Measurements from ENCODE around the gene CTNNBIP1.

Gene CTNNBIP1

DNA sequence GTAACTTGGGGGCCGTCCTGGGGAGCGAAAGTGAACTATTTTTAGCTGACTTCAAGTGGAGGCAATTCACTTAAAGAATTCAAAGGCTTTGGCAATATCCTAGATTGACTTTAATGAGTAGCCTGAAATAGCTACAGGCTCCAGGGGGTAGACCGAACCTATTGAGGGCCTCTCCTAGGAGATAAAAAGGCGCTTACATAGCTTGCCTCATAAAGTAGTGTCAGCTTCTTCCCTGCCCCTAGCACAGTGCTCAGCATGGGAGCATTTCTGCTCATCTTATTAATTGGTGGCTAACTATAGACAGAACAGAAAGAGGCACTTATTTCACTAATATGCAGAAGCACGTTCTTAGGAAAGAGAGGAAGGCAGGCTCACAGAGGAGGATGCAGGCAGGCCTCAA is 12.3 kb upstream of the CTNNBIP1 start (continued):
- TF ChIP-seq ZNF416 (tag by site-specific recombination; IDR thresholded peaks at IDR 0.05) (no peak), ZNF701 (tag by site-specific recombination; IDR thresholded peaks at IDR 0.05) (no peak), ZNF785 (tag by site-specific recombination; IDR thresholded peaks at IDR 0.05) (no peak), ZNF335 (tag by site-specific recombination; conservative IDR thresholded peaks at IDR 0.05) (no peak), ZFHX2 (tag by site-specific recombination; conservative IDR thresholded peaks at IDR 0.05) (no peak), ZNF76 (tag by site-specific recombination; IDR thresholded peaks at IDR 0.05; ENCODE audit: borderline replicate concordance, low read depth) (no peak), ZNF112 (tag by site-specific recombination; IDR thresholded peaks at IDR 0.05) (no peak), HOXC10 (CRISPR knock-in tag; IDR thresholded peaks at IDR 0.05) (no peak), ZFP41 (tag by site-specific recombination; IDR thresholded peaks at IDR 0.05; ENCODE audit: borderline replicate concordance) (no peak), ZNF248 (tag by site-specific recombination; IDR thresholded peaks at IDR 0.05) (no peak), GFI1B (tag by site-specific recombination; IDR thresholded peaks at IDR 0.05) (no peak), ZNF624 (tag by site-specific recombination; IDR thresholded peaks at IDR 0.05) (no peak), ZNF266 (tag by site-specific recombination; IDR thresholded peaks at IDR 0.05; ENCODE audit: low read depth) (no peak), ZNF221 (tag by site-specific recombination; IDR thresholded peaks at IDR 0.05; ENCODE audit: borderline replicate concordance) (no peak), GLI2 (tag by site-specific recombination; IDR thresholded peaks at IDR 0.05; ENCODE audit: borderline replicate concordance, low read depth) (no peak), ZNF146 (tag by site-specific recombination; IDR thresholded peaks at IDR 0.05) (no peak), ZNF24 (tag by site-specific recombination; IDR thresholded peaks at IDR 0.05) (0 out of 2 replicates have a peak, but pooled peaks have one; percentile 19), ZNF561 (tag by site-specific recombination; IDR thresholded peaks at IDR 0.05; ENCODE audit: borderline replicate concordance) (0 out of 2 replicates have a peak, but pooled peaks have one; percentile 75), ZNF843 (tag by site-specific recombination; IDR thresholded peaks at IDR 0.05) (0 out of 2 replicates have a peak, but pooled peaks have one; percentile 36), PRDM10 (tag by site-specific recombination; IDR thresholded peaks at IDR 0.05) (no peak), SCRT1 (tag by site-specific recombination; IDR thresholded peaks at IDR 0.05; ENCODE audit: borderline replicate concordance) (no peak), YY1 (tag by site-specific recombination; IDR thresholded peaks at IDR 0.05) (no peak), ZNF560 (tag by site-specific recombination; IDR thresholded peaks at IDR 0.05; ENCODE audit: borderline replicate concordance) (no peak), TCF7L2 (IDR thresholded peaks at IDR 0.05; ENCODE audit: borderline replicate concordance, low read depth, low read length) (peak; percentile 71; the same call in 1 of the 2 replicates)
- TF ChIP-seq, protein P1, sequence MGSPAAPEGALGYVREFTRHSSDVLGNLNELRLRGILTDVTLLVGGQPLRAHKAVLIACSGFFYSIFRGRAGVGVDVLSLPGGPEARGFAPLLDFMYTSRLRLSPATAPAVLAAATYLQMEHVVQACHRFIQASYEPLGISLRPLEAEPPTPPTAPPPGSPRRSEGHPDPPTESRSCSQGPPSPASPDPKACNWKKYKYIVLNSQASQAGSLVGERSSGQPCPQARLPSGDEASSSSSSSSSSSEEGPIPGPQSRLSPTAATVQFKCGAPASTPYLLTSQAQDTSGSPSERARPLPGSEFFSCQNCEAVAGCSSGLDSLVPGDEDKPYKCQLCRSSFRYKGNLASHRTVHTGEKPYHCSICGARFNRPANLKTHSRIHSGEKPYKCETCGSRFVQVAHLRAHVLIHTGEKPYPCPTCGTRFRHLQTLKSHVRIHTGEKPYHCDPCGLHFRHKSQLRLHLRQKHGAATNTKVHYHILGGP (tag by site-specific recombination; IDR thresholded peaks at IDR 0.05) = no peak
- TF ChIP-seq, protein P2, sequence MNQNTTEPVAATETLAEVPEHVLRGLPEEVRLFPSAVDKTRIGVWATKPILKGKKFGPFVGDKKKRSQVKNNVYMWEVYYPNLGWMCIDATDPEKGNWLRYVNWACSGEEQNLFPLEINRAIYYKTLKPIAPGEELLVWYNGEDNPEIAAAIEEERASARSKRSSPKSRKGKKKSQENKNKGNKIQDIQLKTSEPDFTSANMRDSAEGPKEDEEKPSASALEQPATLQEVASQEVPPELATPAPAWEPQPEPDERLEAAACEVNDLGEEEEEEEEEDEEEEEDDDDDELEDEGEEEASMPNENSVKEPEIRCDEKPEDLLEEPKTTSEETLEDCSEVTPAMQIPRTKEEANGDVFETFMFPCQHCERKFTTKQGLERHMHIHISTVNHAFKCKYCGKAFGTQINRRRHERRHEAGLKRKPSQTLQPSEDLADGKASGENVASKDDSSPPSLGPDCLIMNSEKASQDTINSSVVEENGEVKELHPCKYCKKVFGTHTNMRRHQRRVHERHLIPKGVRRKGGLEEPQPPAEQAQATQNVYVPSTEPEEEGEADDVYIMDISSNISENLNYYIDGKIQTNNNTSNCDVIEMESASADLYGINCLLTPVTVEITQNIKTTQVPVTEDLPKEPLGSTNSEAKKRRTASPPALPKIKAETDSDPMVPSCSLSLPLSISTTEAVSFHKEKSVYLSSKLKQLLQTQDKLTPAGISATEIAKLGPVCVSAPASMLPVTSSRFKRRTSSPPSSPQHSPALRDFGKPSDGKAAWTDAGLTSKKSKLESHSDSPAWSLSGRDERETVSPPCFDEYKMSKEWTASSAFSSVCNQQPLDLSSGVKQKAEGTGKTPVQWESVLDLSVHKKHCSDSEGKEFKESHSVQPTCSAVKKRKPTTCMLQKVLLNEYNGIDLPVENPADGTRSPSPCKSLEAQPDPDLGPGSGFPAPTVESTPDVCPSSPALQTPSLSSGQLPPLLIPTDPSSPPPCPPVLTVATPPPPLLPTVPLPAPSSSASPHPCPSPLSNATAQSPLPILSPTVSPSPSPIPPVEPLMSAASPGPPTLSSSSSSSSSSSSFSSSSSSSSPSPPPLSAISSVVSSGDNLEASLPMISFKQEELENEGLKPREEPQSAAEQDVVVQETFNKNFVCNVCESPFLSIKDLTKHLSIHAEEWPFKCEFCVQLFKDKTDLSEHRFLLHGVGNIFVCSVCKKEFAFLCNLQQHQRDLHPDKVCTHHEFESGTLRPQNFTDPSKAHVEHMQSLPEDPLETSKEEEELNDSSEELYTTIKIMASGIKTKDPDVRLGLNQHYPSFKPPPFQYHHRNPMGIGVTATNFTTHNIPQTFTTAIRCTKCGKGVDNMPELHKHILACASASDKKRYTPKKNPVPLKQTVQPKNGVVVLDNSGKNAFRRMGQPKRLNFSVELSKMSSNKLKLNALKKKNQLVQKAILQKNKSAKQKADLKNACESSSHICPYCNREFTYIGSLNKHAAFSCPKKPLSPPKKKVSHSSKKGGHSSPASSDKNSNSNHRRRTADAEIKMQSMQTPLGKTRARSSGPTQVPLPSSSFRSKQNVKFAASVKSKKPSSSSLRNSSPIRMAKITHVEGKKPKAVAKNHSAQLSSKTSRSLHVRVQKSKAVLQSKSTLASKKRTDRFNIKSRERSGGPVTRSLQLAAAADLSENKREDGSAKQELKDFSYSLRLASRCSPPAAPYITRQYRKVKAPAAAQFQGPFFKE (tag by site-specific recombination; IDR thresholded peaks at IDR 0.05; ENCODE audit: borderline replicate concordance) = no peak
- TF ChIP-seq, protein P3, sequence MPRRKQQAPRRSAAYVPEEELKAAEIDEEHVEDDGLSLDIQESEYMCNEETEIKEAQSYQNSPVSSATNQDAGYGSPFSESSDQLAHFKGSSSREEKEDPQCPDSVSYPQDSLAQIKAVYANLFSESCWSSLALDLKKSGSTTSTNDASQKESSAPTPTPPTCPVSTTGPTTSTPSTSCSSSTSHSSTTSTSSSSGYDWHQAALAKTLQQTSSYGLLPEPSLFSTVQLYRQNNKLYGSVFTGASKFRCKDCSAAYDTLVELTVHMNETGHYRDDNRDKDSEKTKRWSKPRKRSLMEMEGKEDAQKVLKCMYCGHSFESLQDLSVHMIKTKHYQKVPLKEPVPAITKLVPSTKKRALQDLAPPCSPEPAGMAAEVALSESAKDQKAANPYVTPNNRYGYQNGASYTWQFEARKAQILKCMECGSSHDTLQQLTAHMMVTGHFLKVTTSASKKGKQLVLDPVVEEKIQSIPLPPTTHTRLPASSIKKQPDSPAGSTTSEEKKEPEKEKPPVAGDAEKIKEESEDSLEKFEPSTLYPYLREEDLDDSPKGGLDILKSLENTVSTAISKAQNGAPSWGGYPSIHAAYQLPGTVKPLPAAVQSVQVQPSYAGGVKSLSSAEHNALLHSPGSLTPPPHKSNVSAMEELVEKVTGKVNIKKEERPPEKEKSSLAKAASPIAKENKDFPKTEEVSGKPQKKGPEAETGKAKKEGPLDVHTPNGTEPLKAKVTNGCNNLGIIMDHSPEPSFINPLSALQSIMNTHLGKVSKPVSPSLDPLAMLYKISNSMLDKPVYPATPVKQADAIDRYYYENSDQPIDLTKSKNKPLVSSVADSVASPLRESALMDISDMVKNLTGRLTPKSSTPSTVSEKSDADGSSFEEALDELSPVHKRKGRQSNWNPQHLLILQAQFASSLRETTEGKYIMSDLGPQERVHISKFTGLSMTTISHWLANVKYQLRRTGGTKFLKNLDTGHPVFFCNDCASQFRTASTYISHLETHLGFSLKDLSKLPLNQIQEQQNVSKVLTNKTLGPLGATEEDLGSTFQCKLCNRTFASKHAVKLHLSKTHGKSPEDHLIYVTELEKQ (tag by site-specific recombination; IDR thresholded peaks at IDR 0.05; ENCODE audit: borderline replicate concordance) = no peak

All from HEK293 (cell line).